ENCODE data around the gene SH2D6.

DNA sequence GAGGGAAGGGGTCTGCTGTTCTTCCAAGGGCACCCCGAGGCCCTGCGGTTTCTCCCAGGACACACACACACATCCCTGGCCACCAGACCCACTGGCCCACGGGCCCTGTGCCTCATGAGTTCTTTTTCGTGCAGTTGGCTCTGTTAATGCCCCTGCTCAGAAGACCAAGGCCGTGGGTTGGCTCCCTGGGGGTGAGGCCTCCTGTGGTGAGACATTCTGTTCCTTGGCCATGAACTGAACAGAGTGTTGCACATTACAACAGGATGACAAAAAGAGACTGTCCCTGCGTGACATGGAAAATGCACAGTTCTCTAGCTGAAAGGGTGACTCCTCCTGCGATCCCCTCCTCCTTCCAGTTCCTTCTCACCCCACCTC is 30.7 kb downstream of the SH2D6 start:
- TF ChIP-seq CTCF (IDR thresholded peaks at IDR 0.05) = no peak
- no peak for TF ChIP-seq EZH2phosphoT487 (IDR thresholded peaks at IDR 0.05)

Measured in neural progenitor cell (in vitro differentiated cells).